Mesenchymal stem cell (in vitro differentiated cells and primary cell): ENCODE measurements around the gene KRT71.
"Not testable (repeated sequence)": the region's sequence is repeated elsewhere in the genome, so short reads cannot be mapped to it uniquely, and the experiment has no call there.

Source experiments
- DNase-seq: peaks from one replicate; pipeline ENCODE4 v3.0.0-alpha.2; 2013
- H2AFZ ChIP-seq: one replicate; pipeline ENCODE4 v1.6.1; 2013; ENCODE audit warnings: low read depth, mild to moderate bottlenecking, control low read depth, inconsistent platforms, low read length, moderate library complexity
- H2AK5ac ChIP-seq: 2 replicates; pipeline ENCODE4 v1.6.1; 2013; ENCODE audit warnings: low read length, moderate library complexity, mild to moderate bottlenecking, inconsistent platforms; ENCODE audit not compliant: severe bottlenecking
- H2BK120ac ChIP-seq: one replicate; pipeline ENCODE4 v1.6.1; 2013; ENCODE audit warnings: low read depth, mild to moderate bottlenecking, inconsistent platforms, low read length, moderate library complexity
- H2BK12ac ChIP-seq, 2 experiments: one replicate each; pipeline ENCODE4 v1.6.1; 2013; ENCODE audit warnings: inconsistent platforms in 2 of 2, low read length in 2 of 2, mild to moderate bottlenecking in 2 of 2, moderate library complexity in 2 of 2, control low read depth in 1 of 2
- H2BK15ac ChIP-seq: one replicate; pipeline ENCODE4 v1.6.1; 2013; ENCODE audit warnings: mild to moderate bottlenecking, low read depth, inconsistent platforms; ENCODE audit not compliant: poor library complexity, severe bottlenecking
- H2BK5ac ChIP-seq: 2 replicates; pipeline ENCODE4 v1.6.1; 2013; ENCODE audit warnings: low read depth, mild to moderate bottlenecking, low read length, control low read depth, inconsistent platforms; ENCODE audit not compliant: poor library complexity, severe bottlenecking
- H3K14ac ChIP-seq, 2 experiments: one replicate each; pipeline ENCODE4 v1.6.1; 2013; ENCODE audit warnings: inconsistent platforms in 2 of 2, low read length in 2 of 2, control low read depth in 1 of 2, mild to moderate bottlenecking in 1 of 2, moderate library complexity in 1 of 2
- H3K18ac ChIP-seq, 2 experiments: one replicate each; pipeline ENCODE4 v1.6.1; 2013; ENCODE audit warnings: inconsistent platforms in 2 of 2, low read length in 2 of 2, control low read depth in 1 of 2, low read depth in 1 of 2, mild to moderate bottlenecking in 1 of 2
- H3K23ac ChIP-seq, 2 experiments: one replicate each; pipeline ENCODE4 v1.6.1; 2013; ENCODE audit warnings: inconsistent platforms in 2 of 2, low read length in 2 of 2, mild to moderate bottlenecking in 2 of 2, moderate library complexity in 2 of 2, control low read depth in 1 of 2
- H3K27ac ChIP-seq: 2 replicates; pipeline ENCODE4 v1.5.1; 2013; ENCODE audit warnings: mild to moderate bottlenecking, moderate library complexity, low read length, control low read depth, inconsistent platforms; ENCODE audit not compliant: poor library complexity, severe bottlenecking
- H3K27me3 ChIP-seq, 2 experiments: 2 replicates each; pipeline versions ENCODE4 v1.6.1 to v1.7.0; 2013; ENCODE audit warnings: low read length in 2 of 2, mild to moderate bottlenecking in 2 of 2, moderate library complexity in 2 of 2, control low read depth in 1 of 2, inconsistent platforms in 1 of 2; ENCODE audit not compliant: control insufficient read depth in 1 of 2, insufficient read depth in 1 of 2
- H3K36me3 ChIP-seq, 2 experiments: 2 replicates each; pipeline versions ENCODE4 v1.6.1 to v1.7.0; 2013; ENCODE audit warnings: low read length in 2 of 2, control low read depth in 1 of 2, inconsistent platforms in 1 of 2, low read depth in 1 of 2, mild to moderate bottlenecking in 1 of 2; ENCODE audit not compliant: insufficient read depth in 2 of 2, control insufficient read depth in 1 of 2
- H3K4ac ChIP-seq, 2 experiments: one replicate each; pipeline ENCODE4 v1.6.1; 2013; ENCODE audit warnings: inconsistent platforms in 2 of 2, low read length in 2 of 2, mild to moderate bottlenecking in 2 of 2, moderate library complexity in 2 of 2, control low read depth in 1 of 2, low read depth in 1 of 2
- H3K4me1 ChIP-seq: 2 replicates; pipeline ENCODE4 v1.6.1; 2013; ENCODE audit warnings: low read depth, low read length, control low read depth; ENCODE audit not compliant: control insufficient read depth, insufficient read depth
- H3K4me2 ChIP-seq: 2 replicates; pipeline ENCODE4 v1.6.1; 2013; ENCODE audit warnings: low read length, mild to moderate bottlenecking, inconsistent platforms; ENCODE audit not compliant: poor library complexity, severe bottlenecking
- H3K4me3 ChIP-seq, 2 experiments: 2 replicates each; pipeline versions ENCODE4 v1.5.1 to v1.7.0; 2013; ENCODE audit warnings: low read length in 2 of 2, mild to moderate bottlenecking in 2 of 2, control low read depth in 1 of 2, low read depth in 1 of 2; ENCODE audit not compliant: insufficient read depth in 1 of 2
- H3K79me1 ChIP-seq: replicated peaks from 2 replicates; pipeline ENCODE4 v1.6.1; 2013; ENCODE audit warnings: mild to moderate bottlenecking, control low read depth, low read length, inconsistent platforms; ENCODE audit not compliant: poor library complexity, severe bottlenecking
- H3K9ac ChIP-seq: 2 replicates; pipeline ENCODE4 v1.7.0; 2013; ENCODE audit warnings: mild to moderate bottlenecking, low read length, moderate library complexity
- H3K9me3 ChIP-seq: 2 replicates; pipeline ENCODE4 v1.7.0; 2013; ENCODE audit warnings: mild to moderate bottlenecking, low read length; ENCODE audit not compliant: control insufficient read depth
- H4K8ac ChIP-seq: one replicate; pipeline ENCODE4 v1.6.1; 2013; ENCODE audit warnings: inconsistent platforms, mild to moderate bottlenecking, low read length, moderate library complexity
- H4K91ac ChIP-seq: one replicate; pipeline ENCODE4 v1.6.1; 2013; ENCODE audit warnings: mild to moderate bottlenecking, low read length, inconsistent platforms
- WGBS: methylation state at CpG from one replicate; pipeline ENCODE4 v1.1.7; 2013; ENCODE audit warnings: mixed read lengths; 5-methylcytosine and 5-hydroxymethylcytosine counted together

The KRT71 gene

GRCh38 chr12:52600475-52600874, 47.5 kb upstream of the KRT71 start:
- Histone ChIP-seq H3K27me3 (peaks cover 24 to 62% of the 10 kb centered on the region in 2 experiments), H3K9ac (no peak overlapping the region), H2BK120ac (no peak overlapping the region), H3K79me1 (no peaks in the 10 kb centered on the region), H3K4ac (no peak overlapping the region), H2AK5ac (no peak overlapping the region), H3K14ac (no peak overlapping the region), H3K4me2 (no peak overlapping the region), H2BK5ac (no peak overlapping the region), H4K91ac (no peak overlapping the region), H3K27ac (no peak overlapping the region), H3K9me3 (no peaks in the 10 kb centered on the region), H2BK12ac (no peak overlapping the region), H2BK15ac (no peak overlapping the region), H4K8ac (no peak overlapping the region), H3K36me3 (no peaks in the 10 kb centered on the region), H3K4me3 (no peak overlapping the region), H3K4me1 (no peaks in the 10 kb centered on the region), H3K23ac (no peak overlapping the region), H2AFZ (no peak overlapping the region), H3K18ac (no peak overlapping the region)
- 86% methylated on average over 12 of the region's 12 CpGs for WGBS
- no peak for DNase-seq

DNA sequence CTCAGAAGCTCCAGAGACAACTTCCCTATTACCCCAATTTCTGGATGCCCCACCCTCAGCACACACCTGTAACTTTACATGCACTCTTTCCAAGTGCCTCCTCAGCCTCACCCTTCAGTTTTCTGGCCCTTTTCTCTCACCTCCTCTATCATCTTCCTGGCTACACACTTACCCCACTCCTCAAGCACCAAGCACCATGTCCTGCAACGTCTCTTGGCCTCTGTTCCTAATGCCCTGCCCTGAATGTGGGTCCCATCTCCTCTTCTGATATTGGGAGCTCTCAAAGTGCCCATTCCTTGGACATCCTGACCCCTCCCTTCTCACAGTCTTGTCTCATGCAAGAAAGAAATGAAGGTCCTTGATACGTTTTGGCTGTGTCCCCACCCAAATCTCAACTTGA, 47.1 kb upstream of the KRT71 start:
- H3K4ac ChIP-seq = no peak overlapping the region
- H2AFZ ChIP-seq = no peak overlapping the region
- H3K27ac ChIP-seq = no peak overlapping the region
- H2BK12ac ChIP-seq = no peak overlapping the region
- no peaks in the 10 kb centered on the region for H3K36me3 ChIP-seq
- no peak overlapping the region for H3K4me2 ChIP-seq
- no peak overlapping the region for H3K9ac ChIP-seq
- no peak overlapping the region for H4K8ac ChIP-seq
- H3K79me1 ChIP-seq = no peaks in the 10 kb centered on the region
- H2BK15ac ChIP-seq = no peak overlapping the region
- 18% methylated on average over 2 of the region's 2 CpGs for WGBS
- no peak overlapping the region for H3K23ac ChIP-seq
- no peaks in the 10 kb centered on the region for H3K4me1 ChIP-seq
- no peak overlapping the region for H2BK120ac ChIP-seq
- no peaks in the 10 kb centered on the region for H3K9me3 ChIP-seq
- H2BK5ac ChIP-seq = no peak overlapping the region
- no peak overlapping the region for H3K14ac ChIP-seq
- no peak overlapping the region for H2AK5ac ChIP-seq
- H3K18ac ChIP-seq = no peak overlapping the region
- H3K4me3 ChIP-seq = no peak overlapping the region
- H3K27me3 ChIP-seq = peaks cover 23 to 60% of the 10 kb centered on the region in 2 experiments
- no peak for DNase-seq
- no peak overlapping the region for H4K91ac ChIP-seq

DNA sequence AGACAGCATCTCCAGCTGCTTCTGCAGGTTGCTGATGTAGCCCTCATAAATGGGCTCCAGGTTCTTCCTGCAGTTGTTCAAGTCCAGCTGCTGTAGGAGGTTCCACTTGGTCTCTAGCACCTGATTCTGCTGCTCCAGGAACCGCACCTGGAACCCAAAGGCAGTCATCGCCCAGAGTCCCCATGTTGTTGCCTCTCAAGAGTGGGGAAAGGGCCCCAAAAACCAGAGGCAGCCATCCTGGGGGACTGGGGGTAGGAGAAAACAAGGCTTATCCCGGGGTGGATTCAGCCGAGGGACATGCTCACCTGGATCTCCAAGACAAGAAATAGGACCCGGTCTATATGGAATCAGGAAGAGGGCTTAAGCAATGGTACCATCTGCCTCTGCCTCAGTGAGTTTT, 46.0 kb upstream of the KRT71 start:
- H3K27me3 ChIP-seq = peaks cover 21 to 55% of the 10 kb centered on the region in 2 experiments
- H3K23ac ChIP-seq = no peak overlapping the region
- no peak overlapping the region for H4K91ac ChIP-seq
- H4K8ac ChIP-seq = no peak overlapping the region
- H2BK15ac ChIP-seq = no peak overlapping the region
- H3K18ac ChIP-seq = no peak overlapping the region
- no peak overlapping the region for H2BK5ac ChIP-seq
- H3K4me3 ChIP-seq = no peak overlapping the region
- H3K27ac ChIP-seq = no peak overlapping the region
- no peaks in the 10 kb centered on the region for H3K36me3 ChIP-seq
- H3K4ac ChIP-seq = no peak overlapping the region
- no peak overlapping the region for H2BK120ac ChIP-seq
- H2AFZ ChIP-seq = no peak overlapping the region
- H3K14ac ChIP-seq = no peak overlapping the region
- H3K4me1 ChIP-seq = no peaks in the 10 kb centered on the region
- H3K9ac ChIP-seq = no peak overlapping the region
- 77% methylated on average over 5 of the region's 5 CpGs for WGBS
- no peaks in the 10 kb centered on the region for H3K79me1 ChIP-seq
- no peak for DNase-seq
- no peak overlapping the region for H2BK12ac ChIP-seq
- no peak overlapping the region for H2AK5ac ChIP-seq
- no peak overlapping the region for H3K4me2 ChIP-seq
- no peaks in the 10 kb centered on the region for H3K9me3 ChIP-seq

- DNase-seq, H4K91ac ChIP-seq, H2BK15ac ChIP-seq, H3K79me1 ChIP-seq, H4K8ac ChIP-seq, H3K36me3 ChIP-seq, H3K27ac ChIP-seq, H3K4me3 ChIP-seq, H3K9me3 ChIP-seq, H2BK12ac ChIP-seq, H3K9ac ChIP-seq, H2AK5ac ChIP-seq, H3K23ac ChIP-seq, H3K4me2 ChIP-seq, H2BK5ac ChIP-seq, H3K14ac ChIP-seq, H3K4ac ChIP-seq, H2BK120ac ChIP-seq, H2AFZ ChIP-seq, H3K4me1 ChIP-seq, H3K18ac ChIP-seq: not testable (repeated sequence)
- H3K27me3 ChIP-seq = peaks cover 40 to 64% of the 10 kb centered on the region in 2 experiments
- 100% methylated on average over 3 of the region's 4 CpGs for WGBS
Observed at GRCh38 chr12:52594237-52594636, 41.3 kb upstream of the KRT71 start.
